ENCODE measurements around the gene ULK3.
A peak's percentile ranks its signal among the peaks of the same experiment; 100 is the strongest.

ULK3 gene

DNA sequence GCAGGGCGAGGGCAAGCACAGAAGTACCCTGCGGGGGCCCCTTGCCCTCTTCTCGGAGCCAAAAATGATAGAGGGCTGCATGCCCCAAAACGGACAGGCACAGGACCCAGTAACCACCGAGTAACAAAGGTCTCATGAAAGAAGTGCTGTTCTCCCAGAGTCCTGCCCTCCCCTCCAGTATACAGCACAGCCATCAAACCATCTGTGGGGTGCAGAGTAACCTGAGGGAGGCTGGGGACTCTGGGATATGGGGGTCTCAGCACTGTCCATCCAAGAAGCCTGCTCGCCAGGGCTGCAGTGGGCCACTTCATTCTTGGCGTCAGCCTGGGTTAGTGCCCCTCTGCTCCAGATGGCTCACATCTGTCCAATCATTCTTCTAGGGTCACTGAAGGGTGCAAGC is 6.1 kb downstream of the ULK3 start:
- no peak overlapping the region for H3K4me3 ChIP-seq
- no peak overlapping the region for H3K4me2 ChIP-seq
- peaks cover 24% of the 10 kb centered on the region; the same call in 1 of the 2 replicates for H4K20me1 ChIP-seq
- no peaks in the 10 kb centered on the region for H3K27me3 ChIP-seq
- H3K4me1 ChIP-seq, result peaks cover 77% of the 10 kb centered on the region
- H3K27ac ChIP-seq, result no peak overlapping the region
- H3K9me3 ChIP-seq, result no peaks in the 10 kb centered on the region
- TF ChIP-seq Cebpa-rat (IDR thresholded peaks at IDR 0.05), result no peak
- H3K36me3 ChIP-seq, result peaks cover 57% of the 10 kb centered on the region
- no peak overlapping the region for H3K9ac ChIP-seq

- Histone ChIP-seq H3K27me3 (no peaks in the 10 kb centered on the region), H3K36me3 (peaks cover 50% of the 10 kb centered on the region), H3K9me3 (no peaks in the 10 kb centered on the region), H3K4me3 (no peak overlapping the region), H3K27ac (no peak overlapping the region), H4K20me1 (peaks cover 9% of the 10 kb centered on the region; the same call in 1 of the 2 replicates), H3K4me2 (peak overlapping the region; percentile 85; the same call in 1 of the 2 replicates), H3K9ac (no peak overlapping the region), H3K4me1 (peaks cover 77% of the 10 kb centered on the region)
- TF ChIP-seq Cebpa-rat (IDR thresholded peaks at IDR 0.05), result no peak
These were observed 7.6 kb downstream of the ULK3 start for GRCh38 chr15:74835312-74835823.

DNA sequence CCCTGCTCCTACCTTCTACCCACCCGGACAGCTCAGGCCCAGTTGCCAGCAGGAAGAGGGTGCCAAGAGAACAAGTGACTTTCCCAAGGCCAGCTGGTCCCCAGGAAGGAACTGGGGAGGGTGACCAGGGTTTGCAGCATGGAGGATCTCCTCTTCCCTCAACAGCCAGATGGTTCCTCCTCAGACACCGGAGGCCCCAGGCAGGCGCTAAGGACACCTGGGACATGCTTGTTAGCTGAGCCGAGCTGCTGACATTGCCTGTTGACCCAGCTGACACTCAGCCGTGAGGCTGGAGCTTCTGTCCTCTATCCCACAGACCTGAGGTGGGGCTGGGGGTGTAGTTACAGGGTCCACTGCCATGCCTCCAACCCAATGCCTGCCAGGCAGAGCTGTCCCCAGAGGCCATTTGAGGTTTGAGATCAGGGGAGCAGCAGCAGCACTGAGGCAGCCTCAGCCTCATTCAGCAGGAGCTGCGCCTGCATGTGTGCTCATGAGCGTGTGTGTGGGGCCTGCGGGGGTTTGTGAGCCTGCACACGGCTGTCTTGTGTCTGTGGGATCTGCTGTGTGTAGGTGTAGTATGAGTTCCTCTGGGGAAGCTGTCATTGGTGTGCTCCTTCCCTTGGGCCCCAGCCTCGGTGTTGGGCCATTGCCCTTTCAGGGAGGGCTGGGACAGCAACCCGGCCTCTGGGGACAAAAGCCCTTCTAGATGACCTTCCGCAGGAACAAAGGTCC is 9.4 kb downstream of the ULK3 start:
- Histone ChIP-seq H3K9ac (peak overlapping the region; percentile 60), H3K4me3 (no peak overlapping the region), H3K27ac (peak overlapping the region; percentile 79), H3K9me3 (no peaks in the 10 kb centered on the region), H3K4me1 (peaks cover 60% of the 10 kb centered on the region), H3K36me3 (peaks cover 34% of the 10 kb centered on the region), H3K4me2 (peak overlapping the region; percentile 85), H3K27me3 (no peaks in the 10 kb centered on the region), H4K20me1 (no peaks in the 10 kb centered on the region)
- TF ChIP-seq Cebpa-rat (IDR thresholded peaks at IDR 0.05), result no peak

DNA sequence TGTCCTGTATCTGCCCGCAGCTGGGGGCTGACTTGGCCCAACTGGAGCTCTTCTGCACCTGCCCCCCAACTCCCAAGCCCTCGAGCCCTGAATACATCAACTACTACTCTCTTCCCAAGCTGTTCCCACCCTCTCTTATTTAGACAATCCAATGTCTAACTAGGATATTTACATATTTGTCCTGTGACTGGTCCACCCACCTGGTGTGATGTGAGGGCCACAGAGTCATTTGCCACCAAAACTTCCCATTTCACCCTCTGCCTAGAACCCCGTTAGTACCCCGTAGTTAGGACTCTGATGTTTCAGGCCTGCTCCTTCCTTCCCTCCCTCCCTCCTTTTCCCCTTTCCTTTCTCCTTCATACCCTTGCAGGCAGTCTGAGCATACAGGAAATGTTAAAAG is 10.1 kb downstream of the ULK3 start:
- Histone ChIP-seq H3K27me3 (no peaks in the 10 kb centered on the region), H4K20me1 (no peaks in the 10 kb centered on the region), H3K4me3 (no peak overlapping the region), H3K36me3 (peaks cover 27% of the 10 kb centered on the region), H3K9me3 (no peaks in the 10 kb centered on the region), H3K4me2 (peak overlapping the region; percentile 85), H3K4me1 (peaks cover 52% of the 10 kb centered on the region), H3K27ac (peak overlapping the region; percentile 79), H3K9ac (peak overlapping the region; percentile 60; the same call in 1 of the 2 replicates)
- TF ChIP-seq Cebpa-rat (IDR thresholded peaks at IDR 0.05), result no peak

GRCh38 chr15:74831813-74832495 is 11.0 kb downstream of the ULK3 start:
- Histone ChIP-seq H3K9ac (no peak overlapping the region), H3K9me3 (no peaks in the 10 kb centered on the region), H3K36me3 (peaks cover 18% of the 10 kb centered on the region), H3K27me3 (0 out of 2 replicates have a peak, but pooled peaks cover 3% of the 10 kb centered on the region), H3K4me2 (peak overlapping the region; percentile 85), H4K20me1 (0 out of 2 replicates have a peak, but pooled peaks cover 4% of the 10 kb centered on the region), H3K4me1 (peaks cover 52% of the 10 kb centered on the region), H3K4me3 (no peak overlapping the region), H3K27ac (peak overlapping the region; percentile 79; the same call in 1 of the 2 replicates)
- no peak for TF ChIP-seq Cebpa-rat (IDR thresholded peaks at IDR 0.05)

- Histone ChIP-seq H3K27me3 (0 out of 2 replicates have a peak, but pooled peaks cover 6% of the 10 kb centered on the region), H3K4me2 (peak overlapping the region; percentile 85), H3K4me1 (peaks cover 52% of the 10 kb centered on the region), H3K9me3 (no peaks in the 10 kb centered on the region), H3K36me3 (peaks cover 7% of the 10 kb centered on the region), H3K27ac (peak overlapping the region; percentile 26; the same call in 1 of the 2 replicates), H3K9ac (no peak overlapping the region), H3K4me3 (no peak overlapping the region), H4K20me1 (peaks cover 7% of the 10 kb centered on the region; the same call in 1 of the 2 replicates)
- TF ChIP-seq Cebpa-rat (IDR thresholded peaks at IDR 0.05), result no peak
These were observed 12.1 kb downstream of the ULK3 start for GRCh38 chr15:74830868-74831267.

DNA sequence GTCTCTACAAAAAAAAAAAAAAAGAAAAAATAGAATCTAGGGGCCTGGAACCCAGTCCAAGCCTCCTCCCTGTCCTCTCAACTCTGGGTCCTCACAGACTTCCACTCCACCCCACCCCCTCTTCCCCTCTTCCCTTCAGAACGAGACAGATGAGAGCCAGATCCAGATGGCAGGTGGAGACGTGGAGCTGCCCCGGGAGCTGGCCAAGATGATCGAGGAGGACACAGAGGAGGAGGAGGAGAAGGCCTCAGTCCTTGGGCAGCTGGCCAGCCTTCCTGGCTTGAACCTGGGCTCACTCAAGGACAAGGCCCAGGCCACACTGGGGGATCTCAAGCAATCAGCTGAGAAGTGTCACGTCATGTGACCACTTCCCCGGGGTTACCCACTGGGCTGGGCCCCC is 13.0 kb downstream of the ULK3 start:
- Histone ChIP-seq H3K9me3 (no peaks in the 10 kb centered on the region), H3K36me3 (no peaks in the 10 kb centered on the region), H3K4me2 (no peak overlapping the region), H3K27me3 (0 out of 2 replicates have a peak, but pooled peaks cover 6% of the 10 kb centered on the region), H3K4me1 (peaks cover 47% of the 10 kb centered on the region), H3K4me3 (no peak overlapping the region), H3K27ac (no peak overlapping the region), H3K9ac (no peak overlapping the region), H4K20me1 (peaks cover 7% of the 10 kb centered on the region; the same call in 1 of the 2 replicates)
- TF ChIP-seq Cebpa-rat (IDR thresholded peaks at IDR 0.05), result no peak

- Histone ChIP-seq H3K27ac (no peak overlapping the region), H3K27me3 (0 out of 2 replicates have a peak, but pooled peaks cover 6% of the 10 kb centered on the region), H3K4me3 (no peak overlapping the region), H3K36me3 (no peaks in the 10 kb centered on the region), H3K4me2 (no peak overlapping the region), H4K20me1 (peaks cover 7% of the 10 kb centered on the region; the same call in 1 of the 2 replicates), H3K9ac (no peak overlapping the region), H3K9me3 (no peaks in the 10 kb centered on the region), H3K4me1 (peaks cover 42% of the 10 kb centered on the region)
- no peak for TF ChIP-seq Cebpa-rat (IDR thresholded peaks at IDR 0.05)
These were observed 13.5 kb downstream of the ULK3 start for GRCh38 chr15:74829486-74829885.

- Histone ChIP-seq H3K4me1 (peaks cover 35% of the 10 kb centered on the region), H3K4me2 (no peak overlapping the region), H4K20me1 (peaks cover 7% of the 10 kb centered on the region; the same call in 1 of the 2 replicates), H3K9ac (no peak overlapping the region), H3K36me3 (no peaks in the 10 kb centered on the region), H3K4me3 (no peak overlapping the region), H3K27ac (no peak overlapping the region), H3K27me3 (0 out of 2 replicates have a peak, but pooled peaks cover 6% of the 10 kb centered on the region), H3K9me3 (no peaks in the 10 kb centered on the region)
- no peak for TF ChIP-seq Cebpa-rat (IDR thresholded peaks at IDR 0.05)
These were observed 14.1 kb downstream of the ULK3 start for GRCh38 chr15:74828835-74829234.
